OCI-LY1 (cell line): ENCODE data around the gene DHRS7.

ENCODE experiments used
- CTCF ChIP-seq: fragments of 200-600 bp; sonication (generic), shearing (Covaris generic); IDR thresholded peaks from 2 replicates; pipeline ENCODE4 v1.5.1; 2017; ENCODE audit warnings: mild to moderate bottlenecking, antibody characterized with exemption, low read length, moderate library complexity, mixed read lengths
- EZH2 ChIP-seq: fragments of 200-600 bp; sonication (generic), shearing (Covaris generic); IDR thresholded peaks from 2 replicates; pipeline ENCODE4 v1.8.0; 2017; ENCODE audit warnings: borderline replicate concordance, mixed run types, mild to moderate bottlenecking, antibody characterized with exemption, low read length, moderate library complexity, mixed read lengths

GRCh38 chr14:60102389-60102788 lies 62.8 kb downstream of the DHRS7 start:
- TF ChIP-seq CTCF (no peak), EZH2 (no peak)
